Kidney epithelial cell (primary cell): ENCODE data around the gene FFAR3. TPM values are rescaled to one million over a fixed set of nuclear protein-coding genes. Genes with fewer than 3 reads are reported as not detected.

Experiments
- DNase-seq: peaks from one replicate; pipeline ENCODE4 v3.0.0-alpha.2; 2010; ENCODE audit warnings: low read depth
- H3K27me3 ChIP-seq: 2 replicates; pipeline ENCODE4 v1.6.0; 2011; ENCODE audit warnings: low read length; ENCODE audit not compliant: control insufficient read depth, insufficient read depth
- H3K36me3 ChIP-seq: 2 replicates; pipeline ENCODE4 v1.5.1; 2011; ENCODE audit warnings: low read length; ENCODE audit not compliant: control insufficient read depth, insufficient read depth
- H3K4me3 ChIP-seq: 2 replicates; pipeline ENCODE4 v1.5.1; 2011; ENCODE audit warnings: low read depth, mild to moderate bottlenecking, control low read depth, low read length
- total RNA-seq: library from RNA; depleted of rRNA; stranded (reverse); fragments of >200 nt; gene quantifications from 2 replicates; pipeline ENCODE4 v1.2.3, GENCODE V29; 2015
- TF ChIP-seq, protein P1 (sequence below): IDR thresholded peaks from 2 replicates; pipeline ENCODE4 v1.5.1; 2011; ENCODE audit warnings: mild to moderate bottlenecking, moderate library complexity, low read length, control low read depth, inconsistent platforms; ENCODE audit not compliant: insufficient read depth, poor library complexity, severe bottlenecking

Gene FFAR3
- total RNA-seq, 1 donor from 2014 or later: not detected

GRCh38 chr19:35380450-35381124 is 22.3 kb downstream of the FFAR3 start:
- TF ChIP-seq, protein P1, sequence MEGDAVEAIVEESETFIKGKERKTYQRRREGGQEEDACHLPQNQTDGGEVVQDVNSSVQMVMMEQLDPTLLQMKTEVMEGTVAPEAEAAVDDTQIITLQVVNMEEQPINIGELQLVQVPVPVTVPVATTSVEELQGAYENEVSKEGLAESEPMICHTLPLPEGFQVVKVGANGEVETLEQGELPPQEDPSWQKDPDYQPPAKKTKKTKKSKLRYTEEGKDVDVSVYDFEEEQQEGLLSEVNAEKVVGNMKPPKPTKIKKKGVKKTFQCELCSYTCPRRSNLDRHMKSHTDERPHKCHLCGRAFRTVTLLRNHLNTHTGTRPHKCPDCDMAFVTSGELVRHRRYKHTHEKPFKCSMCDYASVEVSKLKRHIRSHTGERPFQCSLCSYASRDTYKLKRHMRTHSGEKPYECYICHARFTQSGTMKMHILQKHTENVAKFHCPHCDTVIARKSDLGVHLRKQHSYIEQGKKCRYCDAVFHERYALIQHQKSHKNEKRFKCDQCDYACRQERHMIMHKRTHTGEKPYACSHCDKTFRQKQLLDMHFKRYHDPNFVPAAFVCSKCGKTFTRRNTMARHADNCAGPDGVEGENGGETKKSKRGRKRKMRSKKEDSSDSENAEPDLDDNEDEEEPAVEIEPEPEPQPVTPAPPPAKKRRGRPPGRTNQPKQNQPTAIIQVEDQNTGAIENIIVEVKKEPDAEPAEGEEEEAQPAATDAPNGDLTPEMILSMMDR: no peak
- no peaks in the 10 kb centered on the region for H3K27me3 ChIP-seq
- DNase-seq: no peak
- no peaks in the 10 kb centered on the region for H3K36me3 ChIP-seq
- no peak overlapping the region for H3K4me3 ChIP-seq

GRCh38 chr19:35381318-35381717 is 23.1 kb downstream of the FFAR3 start:
- no peak for DNase-seq
- no peaks in the 10 kb centered on the region for H3K27me3 ChIP-seq
- no peak overlapping the region for H3K4me3 ChIP-seq
- no peaks in the 10 kb centered on the region for H3K36me3 ChIP-seq
- TF ChIP-seq, protein P1: no peak

GRCh38 chr19:35381926-35382325 is 23.7 kb downstream of the FFAR3 start:
- Histone ChIP-seq H3K4me3 (no peak overlapping the region), H3K36me3 (no peaks in the 10 kb centered on the region), H3K27me3 (no peaks in the 10 kb centered on the region)
- DNase-seq: no peak
- TF ChIP-seq, protein P1: no peak

GRCh38 chr19:35383536-35383935 is 25.3 kb downstream of the FFAR3 start:
- Histone ChIP-seq H3K36me3 (no peaks in the 10 kb centered on the region), H3K4me3 (no peak overlapping the region), H3K27me3 (no peaks in the 10 kb centered on the region)
- no peak for DNase-seq
- TF ChIP-seq, protein P1: no peak

DNA sequence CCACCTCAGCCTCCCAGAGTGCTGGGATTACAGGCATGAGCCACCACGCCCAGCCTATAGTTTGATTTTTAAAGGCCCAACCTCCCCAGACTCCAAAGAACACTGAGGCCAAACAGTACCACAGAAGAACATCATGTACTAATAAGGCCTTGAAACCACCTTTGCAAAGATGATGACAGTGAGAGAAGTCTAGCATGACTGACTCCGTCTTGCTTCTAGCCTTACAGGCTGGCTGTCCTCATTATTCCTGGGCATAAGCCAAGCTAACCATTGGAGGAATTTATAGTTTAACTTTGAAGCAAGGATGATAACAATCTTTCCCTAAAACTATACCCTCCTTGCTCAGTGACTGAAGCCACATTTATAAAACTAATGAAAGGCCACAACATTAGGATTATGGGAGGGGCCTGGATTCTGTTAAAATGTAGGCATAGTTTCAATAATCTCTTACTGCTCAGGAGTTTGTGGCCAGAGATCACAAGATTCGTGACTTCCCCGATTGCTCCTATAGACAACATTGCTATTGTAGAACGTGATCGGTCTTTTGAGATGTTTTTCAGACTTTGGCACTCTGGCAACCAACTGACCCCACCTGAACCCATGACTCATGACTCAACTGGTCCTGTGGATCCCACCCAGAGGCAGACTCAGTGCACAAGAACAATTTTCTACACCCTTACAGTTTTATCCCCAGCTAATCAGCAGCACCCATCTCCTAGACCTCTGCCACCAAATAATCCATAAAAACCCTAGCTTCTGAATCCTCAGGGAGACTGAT is 30.2 kb downstream of the FFAR3 start:
- DNase-seq: no peak
- TF ChIP-seq, protein P1: no peak
- Histone ChIP-seq H3K4me3 (no peak overlapping the region), H3K36me3 (no peaks in the 10 kb centered on the region), H3K27me3 (no peaks in the 10 kb centered on the region)
